Upper lobe of left lung (tissue), 4 donors: ENCODE data around the gene AGBL3.

Experiments used
- CTCF ChIP-seq, 6 experiments: fragments of 450-650 bp in 4 of 6; fragments of 200-600 bp in 2 of 6; sonication (generic) in 2 of 6; IDR thresholded peaks; one replicate each; pipeline ENCODE4 v1.5.1; 2016 to 2019; ENCODE audit warnings: antibody characterized with exemption in 6 of 6
- POLR2AphosphoS5 ChIP-seq, 2 donors: sonication (generic); formaldehyde crosslinking; IDR thresholded peaks; one replicate each; pipeline ENCODE4 v1.5.1; 2017; ENCODE audit warnings: antibody characterized with exemption in 2 of 2

GRCh38 chr7:134993877-134994456 is 7.7 kb downstream of the AGBL3 start:
- no peak for TF ChIP-seq CTCF (IDR thresholded peaks at IDR 0.05)
- TF ChIP-seq POLR2AphosphoS5 (IDR thresholded peaks at IDR 0.05): no peak
